Activated CD8-positive, alpha-beta memory T cell treated with anti-CD3 and anti-CD28 coated beads, Interleukin-2, amount 50 U/mL, for 48 hours (primary cell): Measurements from ENCODE around the gene CERKL.
A peak's percentile ranks its signal among the peaks of the same experiment; 100 is the strongest.

Source experiments
- DNase-seq: peaks from one replicate; pipeline ENCODE4 v3.0.0-alpha.2; 2020

Gene CERKL

DNA sequence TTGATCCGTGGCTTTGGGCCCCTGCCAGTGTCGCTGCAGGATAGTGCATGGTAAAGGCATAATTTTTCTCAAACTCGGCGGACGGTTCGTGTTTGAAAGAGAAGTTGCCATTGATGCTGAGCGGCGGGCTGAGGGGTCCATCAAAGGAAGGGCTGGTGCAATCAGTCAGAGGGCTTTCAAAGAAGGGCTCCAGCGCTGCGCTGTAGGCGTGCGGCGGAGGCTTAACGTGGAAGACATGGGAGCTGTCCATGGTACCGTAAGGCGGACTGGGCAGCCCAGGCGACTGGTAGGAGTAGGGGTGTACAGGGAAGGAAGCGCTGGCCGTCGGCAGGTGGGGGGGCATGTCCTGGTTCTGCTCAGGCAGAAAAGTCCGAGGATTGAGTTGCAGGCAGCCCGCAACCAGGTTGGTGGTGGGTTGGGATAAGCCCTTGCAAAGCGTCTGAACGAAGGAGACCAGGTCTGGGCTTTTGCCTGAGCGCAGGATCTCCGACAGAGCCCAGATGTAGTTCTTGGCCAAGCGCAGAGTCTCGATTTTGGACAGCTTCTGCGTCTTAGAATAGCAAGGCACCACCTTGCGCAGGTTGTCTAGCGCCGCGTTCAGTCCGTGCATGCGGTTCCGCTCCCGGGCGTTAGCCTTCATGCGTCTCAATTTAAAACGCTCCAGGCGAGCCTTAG is 21.1 kb upstream of the CERKL start:
- peak; percentile 82 for DNase-seq

DNA sequence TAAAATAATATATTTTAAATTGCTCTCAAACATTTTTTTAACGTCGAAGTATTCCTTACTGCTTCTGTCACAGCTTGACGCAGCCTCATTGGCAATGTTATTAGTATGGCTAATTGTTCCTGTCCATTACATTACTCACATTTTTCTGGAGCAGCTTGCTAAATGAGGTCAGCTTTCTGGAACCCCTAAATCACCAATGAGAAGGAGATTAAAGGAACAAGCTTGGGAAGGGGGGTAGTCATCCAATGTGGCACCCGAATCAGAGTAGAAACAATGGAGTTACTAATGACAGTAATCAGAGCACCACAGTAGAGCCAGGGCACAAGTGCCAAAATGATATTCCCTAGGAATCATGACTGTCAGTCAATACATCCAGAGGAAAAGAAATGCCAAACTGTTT is 18.3 kb upstream of the CERKL start:
- DNase-seq = no peak

DNA sequence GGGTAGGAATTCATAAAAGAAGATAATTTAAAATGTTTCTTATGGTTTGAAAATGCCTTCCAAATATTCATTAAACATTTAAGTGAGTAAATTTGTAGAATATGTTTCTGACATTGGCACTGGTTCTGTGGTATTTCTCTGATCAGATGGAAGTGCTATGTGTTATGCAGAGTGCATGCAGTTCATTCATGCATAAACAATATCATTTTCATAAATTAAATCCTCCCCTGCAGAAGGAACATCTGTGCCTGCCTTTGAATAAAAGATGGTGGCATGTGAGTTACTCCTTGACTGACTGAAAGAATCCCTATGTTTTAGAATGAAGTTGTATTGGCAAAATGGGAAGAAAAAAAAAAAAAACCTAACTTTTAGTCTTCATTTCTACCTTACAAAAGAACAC is 17.6 kb upstream of the CERKL start:
- DNase-seq = no peak

DNA sequence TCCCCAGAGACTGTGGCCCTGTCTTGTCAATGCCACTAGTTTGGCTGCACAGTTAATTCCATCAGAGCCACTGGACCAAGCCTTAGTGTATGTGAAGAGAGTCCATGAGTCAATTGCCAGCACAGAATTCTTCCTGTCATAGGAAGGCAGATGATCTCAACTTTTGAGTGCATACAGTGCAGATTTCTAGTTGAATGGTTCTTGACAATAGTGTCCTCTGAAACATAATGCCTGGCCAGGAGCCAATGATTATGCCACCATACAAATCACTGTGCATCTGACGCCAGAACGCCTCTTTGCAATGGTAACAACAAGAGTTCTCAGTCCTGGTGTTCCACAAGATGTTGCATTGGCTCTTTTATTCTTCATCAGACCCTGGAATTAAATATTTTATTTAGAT is 16.3 kb upstream of the CERKL start:
- no peak for DNase-seq

GRCh38 chr2:181672255-181673008 is 15.5 kb upstream of the CERKL start:
- no peak for DNase-seq

DNA sequence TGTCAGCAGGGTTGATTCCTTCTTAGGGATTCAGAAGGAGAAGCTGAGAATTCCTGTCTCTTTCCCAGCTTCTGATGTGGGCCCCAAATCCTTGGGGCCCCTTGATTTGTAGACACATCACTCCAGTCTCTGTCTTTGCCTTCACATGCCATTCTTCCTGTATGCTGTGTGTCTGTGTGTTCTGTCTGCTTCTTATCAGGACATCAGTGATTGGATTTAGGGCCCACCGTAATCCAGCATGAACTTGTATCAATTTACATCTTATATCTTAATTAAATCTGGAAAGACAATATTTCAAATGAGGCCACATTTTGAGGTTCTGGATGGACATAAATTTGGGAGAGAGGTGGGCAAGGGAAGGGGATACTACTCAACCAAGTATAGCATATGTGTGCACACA is 13.7 kb upstream of the CERKL start:
- no peak for DNase-seq

- DNase-seq = no peak
Measured at GRCh38 chr2:181667234-181667633, 10.3 kb upstream of the CERKL start.

DNA sequence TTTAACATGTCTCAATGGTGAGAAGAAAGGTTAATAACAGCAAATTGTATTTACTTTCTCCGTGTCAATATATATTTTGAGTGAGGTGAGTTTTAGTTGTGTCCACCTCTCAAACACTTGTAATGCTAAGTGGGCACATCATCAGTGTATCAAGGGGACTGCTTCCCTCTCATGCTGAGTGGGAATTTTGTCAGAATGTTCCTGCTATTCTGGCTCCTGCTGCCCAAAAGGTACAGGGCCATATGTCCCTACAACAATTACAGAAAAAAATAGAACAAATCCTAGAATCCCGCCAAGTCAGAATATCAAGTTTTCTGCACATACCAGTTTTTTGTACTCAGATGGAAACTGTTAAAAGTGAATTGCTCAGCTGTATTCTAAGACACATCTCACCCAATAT is 5.4 kb upstream of the CERKL start:
- DNase-seq = no peak

- DNase-seq = no peak
Measured at GRCh38 chr2:181660181-181660580, 3.3 kb upstream of the CERKL start.

DNA sequence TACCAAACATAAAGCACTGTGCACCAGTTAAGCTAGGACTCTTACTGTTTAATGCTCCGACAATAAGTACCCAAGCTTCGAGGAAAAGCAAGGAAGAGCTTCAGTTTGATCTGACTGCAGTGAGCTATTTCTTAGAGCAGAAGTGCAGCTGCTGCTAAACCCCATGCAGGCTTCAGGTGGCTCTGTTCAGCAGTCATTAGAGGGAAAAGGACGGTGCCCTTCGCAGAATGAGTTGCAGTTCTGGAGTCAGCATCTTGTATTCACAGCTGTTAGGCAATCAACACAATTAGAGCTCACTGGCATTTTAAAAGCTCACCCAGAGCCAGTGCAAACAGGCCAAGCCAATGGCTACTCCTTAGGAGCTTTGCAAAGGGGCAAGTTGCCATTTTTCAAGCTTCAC is 1.5 kb upstream of the CERKL start:
- DNase-seq = no peak

GRCh38 chr2:181657379-181657778 is 474 bp upstream of the CERKL start:
- DNase-seq = no peak

- DNase-seq = no peak
Measured at GRCh38 chr2:181655519-181655918, 1.4 kb downstream of the CERKL start.

GRCh38 chr2:181649436-181649979 is 7.4 kb downstream of the CERKL start:
- DNase-seq = no peak

GRCh38 chr2:181648478-181649155 is 8.3 kb downstream of the CERKL start:
- DNase-seq = no peak

GRCh38 chr2:181646415-181646987 is 10.4 kb downstream of the CERKL start:
- DNase-seq = no peak

GRCh38 chr2:181643151-181643550 is 13.8 kb downstream of the CERKL start:
- DNase-seq = no peak

DNA sequence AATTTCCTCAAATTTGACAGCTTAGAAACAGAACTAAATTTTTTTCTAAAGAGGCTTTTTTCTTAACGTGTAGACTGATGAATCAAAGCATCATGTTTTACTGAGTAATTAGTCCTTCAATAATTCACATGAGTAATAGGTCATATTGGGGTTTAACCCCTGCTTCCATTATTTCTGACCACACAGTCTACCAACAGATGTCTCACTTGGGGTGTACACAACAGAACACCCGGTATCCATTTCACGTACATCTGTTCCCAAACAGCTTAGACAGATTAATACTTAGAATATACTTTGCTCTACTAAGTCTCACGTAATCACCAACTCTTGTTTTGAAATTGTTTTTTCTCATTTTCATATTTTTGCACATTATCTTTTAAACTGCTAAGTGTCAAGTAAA is 14.8 kb downstream of the CERKL start:
- no peak for DNase-seq

DNA sequence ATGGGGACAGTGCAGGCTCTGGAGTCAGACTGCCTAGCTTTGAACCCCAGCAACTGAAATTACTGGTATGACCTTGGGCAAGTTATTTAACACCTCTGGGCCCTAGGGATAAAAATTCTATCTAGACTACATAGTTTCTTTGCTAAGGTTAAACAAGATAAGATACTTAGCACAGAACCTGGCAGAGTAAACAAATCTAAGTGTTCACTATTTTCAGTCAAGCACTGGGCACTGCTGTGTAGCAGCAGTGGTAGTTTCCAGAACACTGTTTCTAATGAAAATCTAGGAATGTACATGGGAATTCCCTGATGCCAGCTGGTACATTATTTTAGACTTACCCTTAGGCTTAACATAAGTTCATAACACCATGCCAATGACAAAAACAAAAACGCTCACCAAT is 17.2 kb downstream of the CERKL start:
- DNase-seq = no peak

GRCh38 chr2:181632733-181633401 is 24.0 kb downstream of the CERKL start:
- no peak for DNase-seq

DNA sequence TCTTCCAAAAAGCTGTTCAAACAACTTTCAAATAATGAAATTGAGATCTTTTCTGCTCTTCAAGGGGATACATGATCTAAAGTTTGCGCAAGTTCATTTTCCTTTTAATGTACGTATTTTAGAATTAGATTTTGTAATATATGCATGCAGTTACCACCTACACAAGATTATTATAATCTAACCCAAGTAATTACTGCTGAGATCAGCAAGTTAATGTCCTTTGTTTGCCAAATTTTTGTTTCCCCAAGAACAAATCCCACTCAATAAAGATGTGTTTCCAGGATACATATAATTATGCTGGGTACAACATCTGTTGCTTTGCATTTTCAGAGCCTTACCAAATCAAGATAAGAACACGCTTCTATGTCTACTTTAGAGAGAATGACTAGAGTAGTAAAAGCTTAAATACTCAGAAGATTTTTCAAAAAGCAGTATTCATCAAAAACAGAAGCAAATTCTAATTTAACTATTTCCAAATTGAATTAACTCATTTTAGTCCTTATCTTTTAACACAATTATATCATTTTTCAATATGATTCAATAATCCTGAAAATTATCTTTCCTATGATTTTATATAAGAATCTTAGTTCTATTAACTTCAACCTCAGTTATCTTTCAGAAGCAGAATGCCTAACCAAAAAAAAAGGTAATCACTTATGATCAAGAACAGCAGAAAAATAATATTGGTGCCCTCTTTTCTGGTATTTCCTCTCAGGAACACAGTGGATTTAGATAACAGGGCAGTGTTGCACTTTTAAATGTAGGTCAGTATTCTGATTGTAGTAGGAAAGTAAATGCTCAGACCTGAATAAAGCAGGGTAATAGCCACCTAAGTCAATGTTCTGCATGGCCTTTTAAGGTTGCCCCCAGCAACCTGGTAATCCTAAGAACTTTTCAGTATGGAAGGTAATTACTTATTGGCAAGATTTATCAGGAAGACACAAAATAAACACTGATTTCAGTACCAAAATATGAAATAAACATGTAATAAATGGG is 28.0 kb downstream of the CERKL start:
- DNase-seq = no peak

DNA sequence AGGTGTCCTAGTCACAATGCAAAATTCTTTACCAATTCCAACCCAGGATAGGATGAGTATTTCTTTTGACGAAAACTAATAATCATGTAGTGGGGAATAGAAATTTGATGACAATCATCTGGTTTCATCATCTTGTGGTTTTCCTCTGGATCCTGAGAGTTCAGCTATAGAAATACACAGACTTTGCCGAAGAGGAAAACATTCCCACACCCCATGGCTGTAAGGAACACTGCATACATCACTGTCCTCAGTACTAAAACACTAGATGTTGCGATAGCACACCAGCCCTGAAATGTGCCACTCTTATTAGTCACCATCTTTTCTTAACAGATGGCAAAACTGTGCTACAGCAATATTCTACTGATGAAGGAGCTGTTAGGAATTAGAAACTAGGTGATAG is 29.4 kb downstream of the CERKL start:
- no peak for DNase-seq

GRCh38 chr2:181626671-181627070 is 30.2 kb downstream of the CERKL start:
- DNase-seq = no peak
